Inflammatory macrophage treated with lipopolysaccharide for 1 hour (primary cell): ENCODE results near the gene ZNF692.
"Not testable (repeated sequence)": the region's sequence is repeated elsewhere in the genome, so short reads cannot be mapped to it uniquely, and the experiment has no call there.

Source experiments
- DNase-seq, 2 donors: peaks; one replicate each; pipeline ENCODE4 v3.0.0-alpha.2; 2020 to 2022

ZNF692 gene, protein sequence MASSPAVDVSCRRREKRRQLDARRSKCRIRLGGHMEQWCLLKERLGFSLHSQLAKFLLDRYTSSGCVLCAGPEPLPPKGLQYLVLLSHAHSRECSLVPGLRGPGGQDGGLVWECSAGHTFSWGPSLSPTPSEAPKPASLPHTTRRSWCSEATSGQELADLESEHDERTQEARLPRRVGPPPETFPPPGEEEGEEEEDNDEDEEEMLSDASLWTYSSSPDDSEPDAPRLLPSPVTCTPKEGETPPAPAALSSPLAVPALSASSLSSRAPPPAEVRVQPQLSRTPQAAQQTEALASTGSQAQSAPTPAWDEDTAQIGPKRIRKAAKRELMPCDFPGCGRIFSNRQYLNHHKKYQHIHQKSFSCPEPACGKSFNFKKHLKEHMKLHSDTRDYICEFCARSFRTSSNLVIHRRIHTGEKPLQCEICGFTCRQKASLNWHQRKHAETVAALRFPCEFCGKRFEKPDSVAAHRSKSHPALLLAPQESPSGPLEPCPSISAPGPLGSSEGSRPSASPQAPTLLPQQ

DNA sequence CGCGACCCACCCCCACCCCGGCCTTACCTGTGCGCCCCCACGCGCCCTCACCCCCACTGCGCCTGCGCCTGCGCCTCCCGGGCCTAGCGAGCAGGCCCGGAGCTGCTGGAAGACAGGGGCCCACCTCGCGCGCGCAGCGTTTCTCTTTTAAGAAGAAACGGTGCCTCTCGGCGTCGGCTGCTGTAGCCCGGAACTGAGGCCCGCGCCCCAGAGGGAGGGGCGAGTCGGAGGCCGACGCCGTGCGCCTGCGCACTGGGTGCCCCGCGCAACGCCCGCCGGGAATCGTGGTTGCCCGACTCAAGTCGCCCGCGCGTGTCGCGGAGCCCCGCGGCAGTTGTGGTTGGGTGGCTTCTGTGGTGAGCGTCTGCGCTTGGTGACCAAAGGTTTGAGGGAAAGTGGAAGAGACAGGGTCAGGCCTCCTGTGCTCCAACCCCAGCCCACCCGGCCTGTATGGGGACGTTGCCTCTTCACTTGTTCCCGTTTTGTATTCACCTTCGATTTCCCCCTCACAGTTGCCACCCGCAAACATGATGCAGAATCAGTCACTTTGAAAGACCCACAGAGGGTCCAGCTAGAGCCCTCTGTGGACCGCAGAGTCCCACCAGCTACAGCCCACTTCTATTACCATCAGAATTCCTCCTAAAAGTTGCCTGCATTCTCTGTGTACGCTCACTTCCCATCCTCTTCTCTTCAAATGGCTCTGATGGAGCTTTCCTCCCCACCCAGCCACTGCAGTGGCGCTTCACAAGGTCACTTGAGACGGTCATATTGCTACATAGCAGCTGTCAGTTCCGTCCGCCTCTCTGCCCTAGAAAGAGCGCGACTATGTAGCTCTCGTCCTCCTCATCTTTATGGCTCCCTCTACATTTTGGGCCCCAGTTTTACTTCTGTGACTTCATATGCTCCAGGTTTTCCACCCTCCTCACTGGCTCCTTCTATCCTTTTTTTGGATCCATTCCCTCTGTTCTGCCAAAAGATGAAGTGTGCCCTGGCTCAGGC lies at the start of gene ZNF692:
Gene ZNF692, minus strand, starts transcription at position 195 of the 999 bp plus-strand sequence. CDS start 776 bp downstream, outside the sequence.
- DNase-seq = peak; percentile 95 to 97

DNA sequence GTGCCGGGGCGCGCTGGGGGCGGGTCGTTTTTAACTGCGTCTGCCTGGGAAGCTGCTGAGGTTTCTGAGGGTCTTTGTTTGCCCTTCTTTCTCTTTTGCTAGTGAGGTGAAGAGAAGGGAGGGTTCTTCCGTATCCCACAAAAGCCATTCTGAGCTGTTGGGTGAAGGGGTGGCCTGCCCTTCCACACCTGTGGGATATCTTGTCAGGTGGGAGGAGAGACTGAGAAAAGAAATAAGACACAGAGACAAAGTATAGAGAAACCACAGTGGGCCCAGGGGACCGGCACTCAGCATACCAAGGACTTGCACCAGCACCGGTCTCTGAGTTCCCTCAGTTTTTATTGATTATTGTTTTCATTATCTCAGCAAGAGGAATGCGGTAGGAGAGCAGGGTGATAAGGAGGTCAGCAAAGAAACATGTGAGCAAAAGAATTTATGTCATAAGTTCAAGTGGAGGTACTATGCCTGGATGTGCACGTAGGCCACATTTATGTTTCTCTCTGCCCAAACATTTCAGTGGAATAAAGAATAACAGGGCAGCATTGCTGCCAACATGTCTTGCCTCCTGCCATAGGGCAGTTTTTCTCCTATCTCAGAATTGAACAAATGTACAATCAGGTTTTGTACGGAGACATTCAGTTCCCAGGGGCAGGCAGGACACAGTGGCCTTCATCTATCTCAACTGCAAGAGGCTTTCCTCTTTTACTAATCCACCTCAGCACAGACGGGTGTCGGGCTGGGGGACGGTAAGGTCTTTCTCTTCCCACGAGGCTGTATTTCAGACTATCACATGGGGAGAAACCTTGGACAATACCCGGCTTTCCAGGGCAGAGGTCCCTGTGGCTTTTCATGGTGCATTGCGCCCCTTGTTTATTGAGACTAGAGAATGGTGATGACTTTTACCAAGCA lies 48.1 kb upstream of the ZNF692 start:
- no peak for DNase-seq

DNA sequence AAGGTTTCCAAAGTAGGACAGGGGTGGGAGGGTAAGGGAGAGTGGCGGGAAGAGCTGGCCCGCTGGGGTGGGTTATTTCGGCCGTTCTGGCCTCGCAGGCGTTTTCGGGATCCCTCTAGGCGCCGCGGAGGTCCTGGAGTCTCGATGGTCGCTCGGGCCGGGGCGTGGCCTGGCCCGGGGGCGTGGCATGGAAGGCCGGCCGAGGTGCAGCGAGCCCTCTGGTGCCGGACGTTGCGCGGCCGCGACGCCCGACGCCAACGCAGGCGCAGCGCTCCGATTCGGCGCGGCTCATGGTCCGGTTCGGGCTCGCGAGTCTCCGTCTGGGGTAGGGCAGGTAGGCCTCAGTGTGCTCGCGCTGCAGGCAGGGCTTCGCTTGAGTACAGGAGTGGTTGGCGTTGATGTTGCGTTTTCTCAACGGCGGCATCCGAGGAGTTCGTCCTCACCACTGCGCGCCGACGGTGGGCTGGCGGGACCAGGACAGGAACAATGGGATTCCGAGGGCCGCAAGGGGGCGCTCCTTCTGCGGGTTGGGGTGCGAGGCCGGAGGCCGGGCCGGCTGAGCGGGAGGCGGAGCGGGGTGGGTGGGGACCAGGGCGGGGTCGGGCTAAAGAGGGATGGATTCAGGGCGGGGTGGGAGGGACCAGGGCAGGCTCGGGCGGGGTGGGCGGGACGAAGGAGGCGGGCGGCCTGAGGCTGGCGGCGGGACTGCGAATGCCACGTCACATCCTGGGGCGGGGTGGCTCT lies 47.3 kb upstream of the ZNF692 start, which contains the start of gene PGBD2:
Gene PGBD2, plus strand, starts transcription at position 227 of the 744 bp plus-strand sequence. CDS start 7,628 bp downstream, outside the sequence.
- DNase-seq = peak; percentile 85 to 95

DNA sequence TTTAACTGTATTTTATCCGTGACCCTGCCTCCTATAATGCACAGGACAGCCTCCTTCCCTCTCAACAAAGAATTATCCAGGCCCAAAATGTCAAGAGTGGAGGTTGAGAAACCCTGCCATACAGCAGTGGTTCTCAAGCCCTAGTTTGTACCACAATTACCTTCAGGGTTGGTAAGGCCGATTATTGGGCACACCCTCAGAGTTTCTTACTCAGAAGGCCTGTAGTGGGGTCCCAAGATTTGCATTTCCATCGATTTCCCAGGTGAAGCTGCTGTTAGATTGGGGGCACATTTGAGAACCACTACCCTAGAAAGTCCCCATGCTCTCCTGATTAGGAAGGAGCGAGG lies 46.8 kb upstream of the ZNF692 start:
- peak in 1 of 2 donors; percentile 6 for DNase-seq

DNA sequence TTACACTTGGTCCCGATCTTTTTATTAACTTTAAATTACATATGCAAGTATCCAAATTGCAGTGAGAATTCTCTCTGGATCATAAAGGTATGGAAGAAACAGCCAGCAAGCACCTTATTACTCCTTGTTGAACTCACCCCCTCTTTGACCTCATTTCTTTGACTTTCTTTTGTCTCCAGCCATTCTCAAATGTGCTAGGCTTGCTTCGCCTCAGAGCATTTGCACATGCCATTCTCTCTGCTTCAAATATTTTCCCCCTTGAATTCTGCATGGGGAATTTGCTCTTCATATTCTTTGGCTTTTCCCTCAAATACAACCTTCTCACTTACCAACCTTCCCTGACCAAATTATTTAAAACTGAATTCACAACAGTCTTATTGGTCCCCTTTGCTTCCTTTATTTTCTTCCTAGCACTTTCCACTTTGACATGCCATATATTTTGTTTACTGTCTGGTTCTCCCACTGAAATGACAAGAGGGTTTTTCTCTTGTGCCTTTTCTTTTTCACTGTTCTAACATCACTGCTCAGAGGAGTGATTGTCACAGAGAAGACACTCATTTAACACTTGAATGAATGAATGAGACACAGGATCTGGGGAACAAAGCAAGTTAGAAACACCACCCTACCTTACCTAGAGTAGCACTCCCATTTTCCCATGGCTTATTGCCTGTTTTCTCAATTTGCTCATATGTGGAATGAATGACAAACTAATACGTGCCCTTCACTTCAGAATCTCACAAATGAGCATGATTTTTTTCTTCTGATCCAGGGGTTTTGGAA lies 45.7 kb upstream of the ZNF692 start:
- no peak for DNase-seq

DNA sequence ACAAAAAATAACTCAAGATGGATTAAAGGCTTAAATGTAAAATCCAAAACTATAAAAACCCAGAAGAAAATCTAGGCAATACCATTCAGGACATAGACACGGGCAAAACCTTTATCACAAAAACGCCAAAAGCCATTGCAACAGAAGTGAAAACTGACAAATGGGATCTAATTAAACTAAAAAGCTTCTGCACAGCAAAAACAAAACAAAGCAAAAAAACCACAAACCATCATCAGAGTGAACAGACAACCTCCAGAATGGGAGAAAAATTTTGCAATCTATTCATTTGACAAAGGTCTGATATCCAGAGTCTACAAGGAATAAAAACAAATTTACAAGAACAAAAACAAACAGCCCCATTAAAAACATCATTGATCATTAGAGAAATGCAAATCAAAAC lies 42.7 kb upstream of the ZNF692 start:
- DNase-seq = no peak

DNA sequence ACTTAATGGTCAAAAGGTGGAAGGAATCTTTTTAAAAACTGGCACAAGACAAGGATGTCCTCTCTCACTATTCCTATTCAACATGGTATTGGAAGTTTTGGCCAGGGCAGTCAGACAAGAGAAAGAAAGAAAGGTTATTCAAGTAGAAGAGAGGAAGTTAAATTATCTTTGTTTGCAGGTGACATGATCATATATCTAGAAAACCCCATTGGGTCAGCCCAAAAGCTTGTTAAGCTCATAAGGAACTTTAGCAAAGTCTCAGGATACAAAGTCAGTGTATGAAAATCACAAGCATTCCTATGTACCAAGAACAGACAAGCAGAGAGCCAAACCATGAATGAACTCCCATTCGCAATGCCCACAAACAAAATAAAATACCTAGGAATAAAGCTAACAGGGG lies 41.8 kb upstream of the ZNF692 start:
- DNase-seq = no peak

DNA sequence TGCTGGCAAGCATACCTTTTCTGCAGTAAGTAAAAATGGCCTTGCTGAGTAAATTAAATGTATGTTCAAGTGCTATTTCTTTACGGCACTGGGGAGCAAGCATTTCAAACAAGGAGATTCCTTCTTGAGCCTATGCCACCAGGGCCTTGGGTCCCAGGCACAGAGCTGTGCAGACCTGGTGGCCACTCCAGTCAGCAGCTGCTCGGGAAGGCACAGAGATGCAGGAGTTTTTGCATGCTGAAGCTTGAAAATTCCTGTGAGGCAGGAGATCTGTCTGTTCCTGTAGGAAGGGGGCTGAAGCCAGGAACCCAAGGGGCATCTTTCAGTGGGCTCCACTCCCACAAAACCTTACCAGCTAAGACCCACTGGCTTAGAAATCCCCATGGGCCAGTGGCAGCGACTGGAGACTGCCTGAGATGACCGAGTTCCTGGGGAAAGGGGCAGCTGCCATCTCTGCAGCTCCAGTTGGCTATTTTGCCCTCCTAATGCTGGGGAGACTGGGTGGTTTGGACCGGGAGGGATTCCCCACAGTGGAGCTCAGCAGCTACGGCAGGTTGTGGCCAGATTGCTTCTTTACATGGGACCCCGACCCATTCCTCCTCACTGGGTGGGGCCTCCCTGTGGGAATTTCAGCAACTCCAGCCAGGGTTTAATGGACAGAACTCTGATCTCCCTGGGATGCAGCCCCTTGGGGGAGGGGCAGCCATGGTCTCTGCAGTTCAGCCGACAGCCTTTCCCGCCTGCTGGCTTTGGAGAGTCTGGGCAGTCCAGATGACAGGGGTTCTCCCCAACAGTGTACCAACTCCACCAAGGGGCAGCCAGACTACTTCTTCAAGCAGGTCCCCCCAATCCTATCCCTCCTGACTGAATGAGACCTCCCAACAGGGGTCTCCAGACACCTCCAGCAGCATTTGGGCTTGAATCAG lies 38.8 kb upstream of the ZNF692 start:
- no peak for DNase-seq

DNA sequence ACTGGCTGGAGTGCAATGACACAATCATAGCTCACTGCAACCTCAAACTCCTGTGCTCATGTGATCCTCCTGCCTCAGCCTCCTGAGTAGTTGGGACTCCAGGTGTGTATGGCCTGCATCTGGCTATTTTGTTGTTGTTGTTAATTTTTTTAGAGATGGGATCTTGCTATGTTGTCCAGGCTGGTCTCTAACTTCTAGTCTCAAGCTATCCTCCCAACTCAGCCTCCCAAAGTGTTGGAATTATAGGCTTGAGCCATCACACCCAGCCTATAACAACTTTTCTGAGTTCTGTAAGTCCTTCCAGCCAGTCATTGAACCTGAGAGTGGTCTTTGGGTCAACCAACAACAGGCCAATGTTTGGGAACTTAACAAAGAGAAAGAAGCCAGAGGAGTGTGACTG lies 36.0 kb upstream of the ZNF692 start:
- no peak for DNase-seq

DNA sequence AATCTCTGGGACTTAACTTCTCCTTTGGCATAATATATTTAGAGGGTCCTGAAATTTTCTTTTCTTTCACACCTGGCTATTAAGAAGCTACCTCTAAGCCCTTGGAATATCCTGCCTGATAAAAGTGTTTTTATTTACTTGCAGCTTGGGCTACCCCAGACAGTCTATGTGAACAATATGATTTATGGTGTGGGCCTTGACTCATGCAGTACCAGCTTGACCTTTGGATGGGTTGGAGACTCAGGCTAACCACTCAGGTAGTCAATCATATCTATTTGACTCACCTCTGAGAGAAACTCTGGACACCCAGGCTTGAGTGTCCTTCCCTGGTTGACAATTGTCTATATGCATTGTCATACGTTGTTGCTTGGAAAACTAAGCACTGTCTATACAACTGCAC lies 33.7 kb upstream of the ZNF692 start:
- no peak for DNase-seq

DNA sequence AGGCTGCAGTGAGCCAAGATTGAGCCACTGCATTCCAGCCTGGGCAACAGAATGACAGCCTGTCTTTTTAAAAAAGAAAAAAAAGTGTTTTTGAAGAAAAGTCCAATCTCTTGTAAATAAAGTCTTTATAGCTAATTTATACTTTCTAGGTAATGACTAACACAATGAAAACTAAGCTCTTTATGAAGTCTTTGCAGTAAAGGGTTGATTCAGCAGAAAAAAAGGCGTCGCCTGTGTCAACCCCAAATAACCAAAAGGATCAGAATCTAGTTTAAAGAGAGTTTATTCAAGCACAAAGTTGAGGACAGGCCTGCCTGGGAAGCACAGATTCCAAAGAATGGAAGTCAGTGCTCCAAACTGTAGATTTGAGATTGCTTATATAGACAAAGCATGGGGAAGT lies 32.9 kb upstream of the ZNF692 start:
- DNase-seq = no peak

DNA sequence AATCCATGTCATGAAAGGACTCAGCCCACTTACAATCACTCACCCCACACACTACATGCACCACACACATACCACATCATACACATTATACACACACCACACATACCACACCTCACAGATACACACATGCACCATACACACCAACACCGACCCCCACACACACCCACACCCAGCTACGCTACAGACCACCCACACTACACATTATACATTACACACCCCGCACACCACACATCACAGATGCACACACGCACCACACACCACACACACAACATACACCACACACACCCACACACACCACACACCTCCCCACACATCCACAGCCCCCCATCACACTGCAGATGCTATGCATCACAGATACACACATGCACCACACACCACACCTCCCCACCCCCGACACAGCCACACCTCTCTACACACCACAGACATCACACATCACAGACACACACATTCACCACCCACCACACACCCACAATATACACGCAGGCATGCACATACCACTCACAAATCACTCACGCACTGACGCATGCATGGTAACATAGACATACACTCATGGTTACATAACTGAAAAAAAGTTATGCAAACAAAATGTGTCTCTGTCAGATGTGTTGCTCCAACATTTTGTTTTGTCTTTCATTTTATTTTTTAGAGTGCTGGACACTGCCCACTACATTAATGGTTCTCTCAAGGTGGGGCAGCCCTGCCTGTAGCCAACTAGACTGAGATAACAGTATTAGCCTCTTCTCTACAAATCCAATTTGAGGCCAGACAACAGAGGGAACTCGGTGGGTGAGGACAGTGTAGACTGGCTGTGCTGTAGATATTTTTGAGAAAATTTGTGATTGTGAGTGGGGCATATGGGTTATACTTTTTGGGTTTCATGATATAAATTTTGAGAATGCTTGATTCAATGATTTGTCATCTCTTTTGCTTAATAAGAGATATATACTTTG lies 31.9 kb upstream of the ZNF692 start:
- no peak for DNase-seq

DNA sequence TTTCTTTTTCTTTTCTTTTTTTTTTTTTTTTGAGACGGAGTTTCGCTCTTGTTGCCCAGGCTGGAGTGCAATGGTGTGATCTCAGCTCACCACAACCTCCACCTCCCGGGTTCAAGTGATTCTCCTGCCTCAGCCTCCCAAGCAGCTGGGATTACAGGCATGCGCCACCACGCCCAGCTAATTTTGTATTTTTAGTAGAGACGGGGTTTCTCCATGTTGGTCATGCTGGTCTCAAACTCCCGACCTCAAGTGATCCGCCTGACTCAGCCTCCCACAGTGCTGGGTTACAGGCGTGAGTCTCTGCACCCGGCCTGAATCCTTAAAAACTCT lies 31.0 kb upstream of the ZNF692 start:
- DNase-seq = not testable (repeated sequence)

DNA sequence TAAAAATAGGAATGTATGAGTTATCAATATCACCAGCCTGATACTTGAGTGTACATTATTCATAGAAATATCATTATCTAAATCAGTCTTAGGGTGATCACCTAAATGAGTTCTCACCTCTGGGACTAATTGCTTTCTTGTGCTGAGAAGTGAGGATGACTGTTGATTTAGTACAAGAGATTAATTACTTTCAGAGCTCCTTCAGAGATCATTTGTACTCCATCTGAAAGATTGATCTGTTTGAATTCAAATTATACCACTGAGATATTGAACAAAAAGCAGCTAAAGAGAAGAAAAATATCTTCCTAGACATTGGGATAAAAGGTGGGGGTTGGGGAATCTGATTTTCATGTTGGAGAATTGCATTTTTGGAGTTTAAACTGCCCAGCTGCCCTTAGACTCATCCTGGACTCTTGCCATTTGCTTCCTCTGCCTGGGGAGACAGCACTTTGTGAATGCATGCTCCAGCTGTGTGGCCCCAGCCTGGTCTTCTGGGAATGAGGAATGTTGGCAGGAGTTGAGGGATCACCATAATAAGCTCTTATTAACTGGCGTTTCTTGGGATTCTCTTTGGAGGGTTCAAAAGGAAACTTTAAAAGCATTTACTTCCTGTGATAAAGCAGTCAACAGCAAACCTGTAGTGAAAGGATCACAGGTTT lies 27.5 kb upstream of the ZNF692 start:
- DNase-seq = no peak

DNA sequence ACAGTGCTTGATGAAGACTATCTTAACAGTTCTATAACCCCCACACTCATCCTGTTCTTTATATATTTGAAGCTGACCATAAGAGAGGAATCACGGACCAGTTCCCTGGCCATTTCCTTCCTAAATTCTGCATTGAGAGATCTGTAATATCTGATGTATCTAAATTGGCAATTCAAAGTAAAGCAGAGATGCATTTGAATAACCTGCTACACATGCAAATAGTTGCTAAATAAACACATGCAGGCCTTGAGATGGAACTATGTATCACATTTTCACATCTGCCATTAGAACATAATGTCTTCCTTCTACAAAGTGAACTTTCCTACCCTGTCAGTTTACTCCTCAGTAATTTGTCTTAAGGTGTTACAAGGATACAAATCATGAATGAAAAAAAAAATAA lies 26.8 kb upstream of the ZNF692 start:
- no peak for DNase-seq

DNA sequence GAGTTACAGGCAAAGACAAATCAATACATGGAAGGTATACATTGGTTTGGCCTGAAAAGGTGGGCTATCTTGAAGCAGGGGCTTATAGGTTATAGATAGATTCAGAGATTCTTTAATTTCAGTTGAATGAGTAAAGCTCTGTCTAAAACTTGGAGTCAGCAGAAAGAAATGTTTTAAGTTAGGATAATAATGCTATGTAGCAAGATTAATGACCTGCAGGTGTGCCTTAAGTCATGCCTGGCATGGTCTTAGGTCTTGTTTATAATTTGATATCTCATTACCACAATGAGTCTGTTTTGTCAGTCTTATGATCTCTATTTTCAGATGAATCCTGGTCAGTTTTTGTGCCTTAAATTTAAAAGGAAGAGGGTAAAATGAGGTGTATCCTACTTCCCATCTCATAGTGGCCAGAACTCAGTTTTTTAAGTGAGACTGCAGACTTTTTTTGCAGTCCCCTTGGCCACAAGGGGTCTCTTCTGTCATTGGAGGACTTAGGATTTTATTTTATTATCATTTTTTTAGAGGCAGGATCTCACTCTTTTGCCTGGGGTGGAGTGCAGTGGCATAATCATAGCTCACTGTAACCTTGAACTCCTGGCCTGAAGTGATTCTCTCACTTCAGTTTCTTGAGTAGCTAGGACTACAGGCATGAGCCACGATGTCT lies 25.9 kb upstream of the ZNF692 start:
- DNase-seq = no peak

DNA sequence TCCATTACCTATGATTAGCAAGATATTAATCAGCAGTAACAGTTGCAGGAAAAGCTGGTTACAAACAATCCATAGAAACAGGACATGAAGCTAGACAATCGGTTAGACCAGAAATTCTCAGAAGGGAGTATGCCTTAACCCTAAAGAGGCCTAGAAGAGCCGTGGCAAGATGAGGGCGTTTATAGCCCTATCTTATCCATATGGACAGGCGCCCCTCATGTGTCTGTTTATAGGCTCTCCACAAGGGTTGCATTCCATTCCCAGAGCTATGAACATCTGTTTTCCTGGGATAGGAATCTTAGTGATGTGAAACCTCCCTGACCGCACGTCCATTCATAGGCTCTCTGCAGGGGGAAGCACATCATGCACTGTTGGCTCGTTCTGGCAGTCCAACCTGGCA lies 23.5 kb upstream of the ZNF692 start:
- DNase-seq = not testable (repeated sequence)
